Activated CD8-positive, alpha-beta memory T cell treated with anti-CD3 and anti-CD28 coated beads, Interleukin-2, amount 50 U/mL, for 24 hours (primary cell): ENCODE data around the gene FNDC1.

ENCODE experiments used
- DNase-seq: peaks from one replicate; pipeline ENCODE4 v3.0.0-alpha.2; 2020; ENCODE audit errors: extremely low read depth

FNDC1 gene

GRCh38 chr6:159307246-159307790 lies 138.1 kb downstream of the FNDC1 start:
- no peak for DNase-seq

GRCh38 chr6:159308198-159308597 lies 139.0 kb downstream of the FNDC1 start:
- DNase-seq: no peak

GRCh38 chr6:159309723-159310122 lies 140.5 kb downstream of the FNDC1 start:
- DNase-seq: no peak

- no peak for DNase-seq
These were observed 142.4 kb downstream of the FNDC1 start for GRCh38 chr6:159311618-159312017.

GRCh38 chr6:159312206-159312605 lies 143.0 kb downstream of the FNDC1 start:
- DNase-seq: no peak

- no peak for DNase-seq
These were observed 143.8 kb downstream of the FNDC1 start for GRCh38 chr6:159313018-159313417.

- no peak for DNase-seq
These were observed 146.4 kb downstream of the FNDC1 start for GRCh38 chr6:159315562-159315961.

- no peak for DNase-seq
These were observed 148.2 kb downstream of the FNDC1 start for GRCh38 chr6:159317430-159317829.

- no peak for DNase-seq
These were observed 152.1 kb downstream of the FNDC1 start for GRCh38 chr6:159321267-159321666.
